Naive thymus-derived CD8-positive, alpha-beta T cell (primary cell): Measurements from ENCODE around the gene HOXA3. TPM values are rescaled to one million over a fixed set of nuclear protein-coding genes. Genes with fewer than 3 reads are reported as not detected.

Experiments
- ATAC-seq, 2 donors: fragments of 150-1000 bp; cut with Tn5 transposase in 1 of 2; sonication (Bioruptor Pico), chemical (Tn5 transposase) in 1 of 2; 1 replicate in 1 of 2; 2 replicates in 1 of 2; pipeline ENCODE4 v1.10.0; 2021; ENCODE audit warnings: mild to moderate bottlenecking in 2 of 2, moderate library complexity in 2 of 2
- POLR2A ChIA-PET: fragments of 350-600 bp; sonication (Branson Sonifier 250); formaldehyde crosslinking; loops from one replicate; lab custom pipeline; 2021; ENCODE audit warnings: antibody characterized with exemption; lab: Charles Lee
- DNase-seq, 10 donors: peaks; one replicate each; pipeline versions ENCODE4 v3.0.0 to v3.0.0-alpha.2; 2020 to 2022
- H3K27ac Mint-ChIP-seq, 10 donors: one replicate each; pipeline ENCODE4 v1.8.0; 2020 to 2022; ENCODE audit warnings: mild to moderate bottlenecking in 10 of 10, mixed read lengths in 10 of 10, moderate library complexity in 4 of 10, inconsistent platforms in 1 of 10
- H3K27me3 Mint-ChIP-seq, 5 donors: one replicate each; pipeline ENCODE4 v1.8.0; 2021 to 2022; ENCODE audit warnings: mixed read lengths in 5 of 5
- H3K36me3 Mint-ChIP-seq, 3 donors: one replicate each; pipeline ENCODE4 v1.8.0; 2020 to 2022; ENCODE audit warnings: mixed read lengths in 3 of 3, mild to moderate bottlenecking in 2 of 3, inconsistent platforms in 1 of 3
- H3K4me1 Mint-ChIP-seq, 4 donors: one replicate each; pipeline ENCODE4 v1.8.0; 2021 to 2022; ENCODE audit warnings: mixed read lengths in 4 of 4
- H3K4me3 Mint-ChIP-seq, 10 donors: one replicate each; pipeline ENCODE4 v1.8.0; 2020 to 2022; ENCODE audit warnings: mild to moderate bottlenecking in 10 of 10, mixed read lengths in 10 of 10, moderate library complexity in 6 of 10, inconsistent platforms in 1 of 10
- H3K9me3 Mint-ChIP-seq, 9 donors: one replicate each; pipeline ENCODE4 v1.8.0; 2020 to 2022; ENCODE audit warnings: mixed read lengths in 9 of 9, mild to moderate bottlenecking in 3 of 9, inconsistent platforms in 1 of 9, moderate library complexity in 1 of 9
- polyA plus RNA-seq, 3 donors: library from polyadenylated mRNA; unstranded; fragments of 300-500 nt; fragmentation: Illumina TruSeq; gene quantifications; one replicate each; pipeline ENCODE4 v1.2.3, GENCODE V29; 2021
- total RNA-seq, 8 experiments: library from RNA in 2 of 8; stranded (reverse) in 2 of 8; gene quantifications; one replicate each; pipeline ENCODE4 v1.2.3 and lab custom pipeline; 2021 to 2026

Gene HOXA3
- total and polyA plus RNA-seq, 5 experiments from 2014 or later = not detected

- no peak for DNase-seq
- H3K9me3 Mint-ChIP-seq = no peaks in the 10 kb centered on the region
- POLR2A ChIA-PET = no interaction called here
- no peak for ATAC-seq
- H3K36me3 Mint-ChIP-seq = no peaks in the 10 kb centered on the region
- H3K27me3 Mint-ChIP-seq = peaks cover 3 to 39% (median 23%) of the 10 kb centered on the region in 5 donors
- no peaks in the 10 kb centered on the region for H3K4me1 Mint-ChIP-seq
- no peak overlapping the region for H3K27ac Mint-ChIP-seq
- no peak overlapping the region for H3K4me3 Mint-ChIP-seq
Measured at GRCh38 chr7:27123007-27123476, 29.3 kb downstream of the HOXA3 start.

DNA sequence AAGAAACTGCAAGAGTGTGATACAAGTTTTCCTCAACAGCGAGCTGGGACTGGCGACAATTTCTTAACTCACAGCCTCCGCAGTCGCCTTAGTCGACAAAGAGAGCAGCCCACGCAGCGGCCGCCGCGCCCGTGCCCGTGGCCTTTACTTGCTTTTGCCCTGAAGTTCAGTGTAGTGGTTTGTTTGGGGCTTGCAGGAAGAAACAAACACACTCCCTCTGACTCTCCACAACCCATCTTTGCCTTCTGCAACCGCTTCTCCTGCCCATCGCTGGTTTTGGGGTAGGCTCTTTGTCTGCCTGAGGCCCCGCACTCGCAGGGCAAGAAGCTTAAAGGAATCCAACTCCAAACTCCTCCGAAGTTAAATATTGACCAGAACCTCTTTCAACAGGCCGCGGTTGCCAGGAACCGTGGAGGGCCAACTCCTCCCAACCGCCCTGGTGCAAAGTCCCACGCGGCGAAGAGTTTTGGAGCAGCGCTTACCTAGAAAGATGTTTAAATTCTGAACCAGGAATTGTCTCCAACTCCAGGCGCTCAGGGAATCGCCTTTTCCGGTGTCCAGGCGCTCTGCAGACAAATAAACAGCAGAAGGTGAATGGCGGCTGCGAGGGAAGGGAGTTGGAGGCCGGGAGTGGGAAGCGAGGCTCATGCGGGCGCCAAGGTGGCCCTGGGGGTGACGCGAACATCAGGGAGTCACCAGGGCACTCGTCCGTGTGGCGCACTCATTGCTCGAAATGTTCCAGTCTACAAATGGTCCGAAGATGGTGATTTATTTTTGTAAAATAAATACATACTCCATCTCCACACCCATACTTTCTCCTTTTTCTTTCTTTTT is 30.1 kb downstream of the HOXA3 start:
- Mint-ChIP-seq H3K27ac (no peak overlapping the region), H3K4me3 (no peak overlapping the region), H3K36me3 (no peaks in the 10 kb centered on the region), H3K4me1 (no peaks in the 10 kb centered on the region), H3K27me3 (peaks cover 3 to 32% (median 18%) of the 10 kb centered on the region in 5 donors), H3K9me3 (no peaks in the 10 kb centered on the region)
- POLR2A ChIA-PET = no interaction called here
- DNase-seq = no peak
- no peak for ATAC-seq

- POLR2A ChIA-PET = interaction anchor here (0.8 kb wide), 1 partner anchor 44 kb away, joined by 3 read pairs; no protein-coding TSS in a partner anchor
- Mint-ChIP-seq H3K27ac (no peak overlapping the region), H3K27me3 (peaks cover 2 to 30% (median 16%) of the 10 kb centered on the region in 5 donors), H3K4me1 (no peaks in the 10 kb centered on the region), H3K4me3 (no peak overlapping the region), H3K9me3 (no peaks in the 10 kb centered on the region), H3K36me3 (no peaks in the 10 kb centered on the region)
- DNase-seq (no peak), ATAC-seq (no peak)
Measured at GRCh38 chr7:27121684-27122076, 30.7 kb downstream of the HOXA3 start.

DNA sequence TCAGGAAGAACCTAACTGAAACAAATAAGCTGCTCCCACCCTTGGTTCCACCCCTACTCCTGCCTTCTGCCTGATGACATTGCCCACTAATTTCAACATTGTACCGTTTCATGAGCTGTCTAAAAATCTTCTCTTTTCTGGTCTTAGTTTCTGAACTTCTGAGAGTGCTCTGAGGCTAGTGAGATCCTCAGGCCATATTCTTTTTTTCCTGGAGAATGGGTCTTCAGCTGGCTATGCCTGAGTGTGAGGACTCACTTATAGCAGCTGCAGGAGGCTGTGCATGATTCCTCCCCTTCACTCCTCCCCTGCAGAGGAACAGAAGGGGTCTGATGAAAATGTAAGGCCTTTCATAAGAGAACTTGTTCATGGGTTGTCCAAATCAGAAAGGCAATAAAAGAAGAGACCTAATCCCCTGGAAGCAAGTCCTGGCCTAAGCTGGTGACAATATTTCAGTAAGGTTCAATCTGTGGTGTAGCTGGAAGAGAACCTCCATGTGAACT is 32.9 kb downstream of the HOXA3 start:
- DNase-seq (no peak), ATAC-seq (no peak)
- no peaks in the 10 kb centered on the region for H3K9me3 Mint-ChIP-seq
- H3K4me1 Mint-ChIP-seq = no peaks in the 10 kb centered on the region
- peaks cover 0 to 14% (median 3%) of the 10 kb centered on the region in 5 donors for H3K27me3 Mint-ChIP-seq
- H3K4me3 Mint-ChIP-seq = no peak overlapping the region
- H3K36me3 Mint-ChIP-seq = no peaks in the 10 kb centered on the region
- POLR2A ChIA-PET = no interaction called here
- no peak overlapping the region for H3K27ac Mint-ChIP-seq

GRCh38 chr7:27118580-27118979 is 33.8 kb downstream of the HOXA3 start:
- DNase-seq (no peak), ATAC-seq (no peak)
- no peak overlapping the region for H3K27ac Mint-ChIP-seq
- no peaks in the 10 kb centered on the region for H3K4me1 Mint-ChIP-seq
- H3K9me3 Mint-ChIP-seq = no peaks in the 10 kb centered on the region
- H3K36me3 Mint-ChIP-seq = no peaks in the 10 kb centered on the region
- POLR2A ChIA-PET = no interaction called here
- no peak overlapping the region for H3K4me3 Mint-ChIP-seq
- H3K27me3 Mint-ChIP-seq = peaks cover 0 to 12% (median 3%) of the 10 kb centered on the region in 5 donors

GRCh38 chr7:27117887-27118491 is 34.4 kb downstream of the HOXA3 start:
- POLR2A ChIA-PET = no interaction called here
- no peaks in the 10 kb centered on the region for H3K4me1 Mint-ChIP-seq

DNA sequence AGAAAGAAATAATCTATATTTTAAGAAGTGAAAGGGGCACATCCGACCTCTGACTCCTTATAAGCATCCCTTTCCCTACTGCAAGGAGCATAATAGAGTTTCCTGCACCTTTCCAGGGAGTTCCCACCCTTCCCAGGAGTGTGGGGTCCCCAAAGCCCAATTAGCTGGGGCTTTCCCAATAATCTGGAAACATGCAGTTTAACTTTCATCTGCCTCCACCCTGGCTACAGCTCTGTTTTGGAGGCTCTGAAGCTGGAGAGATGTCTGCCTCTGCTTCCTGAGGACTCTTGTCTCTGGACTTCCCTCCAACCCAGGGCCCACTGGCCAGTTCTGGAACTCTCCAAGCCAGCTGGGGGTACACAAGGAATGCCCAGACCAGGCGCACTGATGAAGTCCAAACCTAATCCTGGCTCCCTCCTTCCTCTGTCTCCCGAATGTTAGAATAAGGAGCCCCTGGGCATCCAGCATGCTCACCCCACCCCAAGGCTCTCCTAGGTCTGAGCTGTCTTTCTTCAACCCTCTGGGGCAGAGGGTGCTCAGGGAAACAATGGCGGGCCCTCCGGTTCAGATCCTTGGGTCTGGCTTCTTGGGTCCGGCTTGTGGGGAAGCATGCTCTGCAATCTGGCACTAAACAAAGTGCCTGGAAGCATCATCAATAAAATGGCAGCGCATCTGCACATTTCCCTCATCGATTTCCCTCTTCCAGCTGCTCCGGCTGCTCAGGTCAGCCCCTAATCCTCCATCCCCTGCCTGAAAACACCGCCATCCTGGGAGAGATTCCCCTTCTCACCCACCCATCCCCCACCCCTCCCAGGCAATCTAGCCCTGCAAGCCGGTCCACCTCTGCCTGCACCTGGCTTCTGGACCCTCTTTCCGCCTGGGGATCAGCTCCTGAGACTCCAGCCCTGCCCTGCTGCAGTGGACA is 35.2 kb downstream of the HOXA3 start:
- Mint-ChIP-seq H3K9me3 (no peaks in the 10 kb centered on the region), H3K27me3 (peaks cover 0 to 15% (median 3%) of the 10 kb centered on the region in 5 donors), H3K4me1 (no peaks in the 10 kb centered on the region), H3K36me3 (no peaks in the 10 kb centered on the region), H3K27ac (peak overlapping the region in 1 of 10 donors; percentile 13), H3K4me3 (no peak overlapping the region)
- DNase-seq (no peak), ATAC-seq (no peak)
- POLR2A ChIA-PET = no interaction called here

More at GRCh38 chr7:27117887-27118491, 34.4 kb downstream of the HOXA3 start:
- DNase-seq (no peak), ATAC-seq (no peak)
- no peak overlapping the region for H3K27ac Mint-ChIP-seq
- H3K27me3 Mint-ChIP-seq = peaks cover 0 to 15% (median 3%) of the 10 kb centered on the region in 5 donors
- no peaks in the 10 kb centered on the region for H3K36me3 Mint-ChIP-seq
- no peak overlapping the region for H3K4me3 Mint-ChIP-seq
- no peaks in the 10 kb centered on the region for H3K9me3 Mint-ChIP-seq

DNA sequence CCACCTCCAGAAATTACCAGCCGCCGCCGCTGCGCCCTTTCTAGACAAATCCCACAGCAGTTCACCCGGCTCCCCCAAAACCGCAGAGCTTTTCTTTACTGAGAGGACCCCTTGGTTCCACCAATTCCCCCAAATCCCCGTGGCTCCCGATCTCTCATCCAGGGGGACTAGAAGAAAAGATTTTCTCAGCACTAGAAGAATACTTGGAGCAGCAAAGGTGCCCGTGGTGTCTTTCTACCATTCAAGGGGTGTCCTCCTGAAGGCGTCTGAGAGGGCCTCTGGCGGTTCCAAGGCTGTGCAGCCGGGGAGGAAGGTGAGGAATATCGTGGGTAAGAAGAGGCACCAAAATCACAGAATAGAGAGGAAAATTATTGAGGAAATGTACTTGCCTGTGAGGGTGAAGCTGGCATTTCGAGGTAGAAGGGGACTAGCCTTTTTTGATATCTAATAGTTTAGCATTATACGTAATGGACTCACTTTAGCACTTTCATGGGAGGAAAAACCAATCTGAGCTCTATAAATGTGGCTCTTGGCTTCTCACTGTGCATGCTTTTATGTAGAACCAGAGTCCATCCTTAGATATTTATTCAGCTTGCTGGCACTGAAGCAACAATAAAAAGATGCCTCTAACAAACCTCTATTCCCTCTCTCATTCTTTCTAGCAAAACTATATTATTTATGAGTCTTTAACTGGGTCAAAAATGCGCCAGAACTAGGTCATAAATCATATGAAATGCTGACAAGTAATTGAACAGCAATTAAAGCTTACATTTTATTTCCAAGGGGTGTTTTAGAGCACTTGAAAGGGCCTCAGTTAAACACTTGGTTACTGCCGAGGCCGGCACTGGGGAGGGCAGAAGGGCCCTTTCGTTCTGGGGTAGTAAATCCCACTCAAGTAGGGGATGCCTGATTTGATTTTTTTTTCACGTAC is 36.1 kb downstream of the HOXA3 start:
- ATAC-seq (no peak), DNase-seq (no peak)
- Mint-ChIP-seq H3K27me3 (peaks cover 0 to 15% (median 3%) of the 10 kb centered on the region in 5 donors), H3K4me3 (no peak overlapping the region), H3K36me3 (no peaks in the 10 kb centered on the region), H3K9me3 (no peaks in the 10 kb centered on the region), H3K4me1 (no peaks in the 10 kb centered on the region), H3K27ac (no peak overlapping the region)
- POLR2A ChIA-PET = no interaction called here

GRCh38 chr7:27115221-27116026 is 37.0 kb downstream of the HOXA3 start:
- H3K27me3 Mint-ChIP-seq = peaks cover 0 to 15% (median 3%) of the 10 kb centered on the region in 5 donors
- POLR2A ChIA-PET = no interaction called here
- ATAC-seq = no peak
- H3K27ac Mint-ChIP-seq = no peak overlapping the region
- DNase-seq = no peak
- no peaks in the 10 kb centered on the region for H3K36me3 Mint-ChIP-seq
- H3K4me1 Mint-ChIP-seq = no peaks in the 10 kb centered on the region
- no peak overlapping the region for H3K4me3 Mint-ChIP-seq
- no peaks in the 10 kb centered on the region for H3K9me3 Mint-ChIP-seq

DNA sequence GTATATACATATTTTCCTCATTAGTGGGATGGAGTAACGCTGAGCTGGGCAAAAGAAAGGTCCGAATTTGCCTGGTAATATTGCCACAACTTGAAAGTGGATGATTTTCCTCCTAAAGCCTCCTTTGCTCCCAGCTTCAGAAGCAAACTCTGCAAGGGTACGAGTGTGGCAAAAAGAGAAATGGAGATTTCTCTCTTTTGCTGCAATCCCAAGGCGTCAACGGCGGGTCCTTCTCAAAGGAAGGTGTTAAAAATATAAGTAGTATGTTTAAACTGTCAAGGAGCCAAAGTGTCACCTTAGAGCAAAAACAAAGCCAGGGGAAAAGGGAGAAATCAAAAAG is 37.5 kb downstream of the HOXA3 start:
- POLR2A ChIA-PET = no interaction called here
- DNase-seq (no peak), ATAC-seq (no peak)
- no peak overlapping the region for H3K4me3 Mint-ChIP-seq
- no peaks in the 10 kb centered on the region for H3K9me3 Mint-ChIP-seq
- no peaks in the 10 kb centered on the region for H3K36me3 Mint-ChIP-seq
- H3K27me3 Mint-ChIP-seq = peaks cover 0 to 15% (median 3%) of the 10 kb centered on the region in 5 donors
- no peaks in the 10 kb centered on the region for H3K4me1 Mint-ChIP-seq
- no peak overlapping the region for H3K27ac Mint-ChIP-seq
